Lower leg skin (tissue), 4 donors: Measurements from ENCODE around the gene VSTM2L. TPM values are rescaled to one million over a fixed set of nuclear protein-coding genes. Genes with fewer than 3 reads are reported as not detected.

Source experiments
- DNase-seq, 2 donors: peaks; one replicate each; pipeline ENCODE4 v3.0.0-alpha.2; 2019; ENCODE audit warnings: low spot score in 2 of 2
- H3K4me3 ChIP-seq: fragments of 200-600 bp; sonication (generic); 2 replicates; pipeline ENCODE4 v1.5.1; 2017; ENCODE audit warnings: mild to moderate bottlenecking, low read depth; ENCODE audit not compliant: poor library complexity, severe bottlenecking
- CTCF ChIP-seq, 3 donors: fragments of 450-650 bp; IDR thresholded peaks; one replicate each; pipeline ENCODE4 v1.5.1; 2016; ENCODE audit warnings: antibody characterized with exemption in 3 of 3, mild to moderate bottlenecking in 3 of 3, moderate library complexity in 2 of 3
- POLR2A ChIP-seq, 2 donors: fragments of 450-650 bp; IDR thresholded peaks; one replicate each; pipeline ENCODE4 v1.6.1; 2016 to 2017; ENCODE audit warnings: antibody characterized with exemption in 2 of 2, mild to moderate bottlenecking in 1 of 2, moderate library complexity in 1 of 2
- whole genome bisulfite sequencing, 2 donors: methylation state at CpG; one replicate each; pipeline ENCODE4 v1.1.5; 2018; 5-methylcytosine and 5-hydroxymethylcytosine counted together
- intact Hi-C: fragments of 100-400 bp; cut with DNase I; formaldehyde crosslinking; loops from one replicate; pipeline ENCODE4 v1.15.0; 2023; ENCODE audit warnings: low total_unique reads
- total RNA-seq, 4 donors: library from RNA; depleted of rRNA; stranded (reverse); fragments of >200 nt; gene quantifications; one replicate each; pipeline ENCODE4 v1.1.0, GENCODE V29; 2016

The VSTM2L gene
- total RNA-seq, 4 donors from 2014 or later = 0.64 to 15.9 (median 3.9) TPM

- TF ChIP-seq CTCF (IDR thresholded peaks at IDR 0.05) (no peak), POLR2A (IDR thresholded peaks at IDR 0.05) (no peak)
- DNase-seq = no peak
Measured at GRCh38 chr20:37886851-37887297, 16.1 kb upstream of the VSTM2L start.

GRCh38 chr20:37888641-37889040, 14.3 kb upstream of the VSTM2L start:
- DNase-seq = no peak
- WGBS, 2 donors = 90 to 93% methylated on average over 9 to 10 of the region's 10 CpGs
- H3K4me3 ChIP-seq = no peak overlapping the region
- no peak for TF ChIP-seq POLR2A (IDR thresholded peaks at IDR 0.05)
- intact Hi-C loops = no loop called here

More at GRCh38 chr20:37886851-37887297, 16.1 kb upstream of the VSTM2L start:
- no peak overlapping the region for H3K4me3 ChIP-seq
- intact Hi-C loops = no loop called here
- WGBS, 2 donors = 59 to 73% methylated on average over 4 of the region's 4 CpGs

- no peak for DNase-seq
- intact Hi-C loops = no loop called here
- no peak overlapping the region for H3K4me3 ChIP-seq
- no peak for TF ChIP-seq CTCF (IDR thresholded peaks at IDR 0.05)
- no peak for TF ChIP-seq POLR2A (IDR thresholded peaks at IDR 0.05)
- 75 to 79% methylated on average over 5 of the region's 5 CpGs for WGBS, 2 donors
Measured at GRCh38 chr20:37890108-37890507, 12.8 kb upstream of the VSTM2L start.

- TF ChIP-seq CTCF (IDR thresholded peaks at IDR 0.05) (no peak), POLR2A (IDR thresholded peaks at IDR 0.05) (no peak)
- H3K4me3 ChIP-seq = no peak overlapping the region
- 49 to 56% methylated on average over 13 of the region's 13 CpGs for WGBS, 2 donors
- intact Hi-C loops = no loop called here
- DNase-seq = no peak
Measured at GRCh38 chr20:37890643-37891042, 12.3 kb upstream of the VSTM2L start.

- TF ChIP-seq CTCF (IDR thresholded peaks at IDR 0.05) (no peak), POLR2A (IDR thresholded peaks at IDR 0.05) (no peak)
- no peak overlapping the region for H3K4me3 ChIP-seq
- no peak for DNase-seq
- intact Hi-C loops = no loop called here
- 41 to 43% methylated on average over 9 of the region's 9 CpGs for WGBS, 2 donors
Measured at GRCh38 chr20:37892001-37892400, 10.9 kb upstream of the VSTM2L start.

GRCh38 chr20:37893566-37894241, 9.2 kb upstream of the VSTM2L start:
- WGBS, 2 donors = 88 to 94% methylated on average over 5 of the region's 5 CpGs
- TF ChIP-seq POLR2A (IDR thresholded peaks at IDR 0.05) (no peak), CTCF (IDR thresholded peaks at IDR 0.05) (no peak)
- H3K4me3 ChIP-seq = no peak overlapping the region
- intact Hi-C loops = no loop called here
- no peak for DNase-seq
